Osteoblast (primary cell): ENCODE measurements around the gene NKAIN4. TPM values are rescaled to one million over a fixed set of nuclear protein-coding genes. Genes with fewer than 3 reads are reported as not detected.

Source experiments
- DNase-seq: peaks from one replicate; pipeline ENCODE4 v3.0.0; 2011; ENCODE audit warnings: low spot score, mixed read lengths; ENCODE audit not compliant: insufficient read length; ENCODE audit errors: missing footprints
- H2AFZ ChIP-seq: 2 replicates; pipeline ENCODE4 v1.6.0; 2011; ENCODE audit warnings: mild to moderate bottlenecking, low read length
- H3K27ac ChIP-seq: 2 replicates; pipeline ENCODE4 v1.5.1; 2011; ENCODE audit warnings: mild to moderate bottlenecking, low read depth, low read length, moderate library complexity
- H3K27me3 ChIP-seq: 2 replicates; pipeline ENCODE4 v1.6.0; 2012; ENCODE audit warnings: mild to moderate bottlenecking, control low read depth, inconsistent platforms, low read length, moderate library complexity; ENCODE audit not compliant: insufficient read depth
- H3K36me3 ChIP-seq: 2 replicates; pipeline ENCODE4 v1.5.1; 2011; ENCODE audit warnings: mild to moderate bottlenecking, low read length, control low read depth, moderate library complexity; ENCODE audit not compliant: insufficient read depth
- H3K4me1 ChIP-seq: 2 replicates; pipeline ENCODE4 v1.5.1; 2011; ENCODE audit warnings: mild to moderate bottlenecking, low read length, control low read depth, moderate library complexity; ENCODE audit not compliant: insufficient read depth
- H3K4me2 ChIP-seq: 2 replicates; pipeline ENCODE4 v1.6.0; 2011; ENCODE audit warnings: mild to moderate bottlenecking, low read length; ENCODE audit not compliant: insufficient read depth
- H3K4me3 ChIP-seq: fragments of 200-600 bp; sonication (generic); 3 replicates; pipeline ENCODE4 v1.5.1; 2012; ENCODE audit warnings: mild to moderate bottlenecking, low read length, inconsistent platforms; ENCODE audit not compliant: insufficient read depth
- H3K79me2 ChIP-seq: 2 replicates; pipeline ENCODE4 v1.6.0; 2012; ENCODE audit warnings: mild to moderate bottlenecking, low read length, control low read depth, inconsistent platforms; ENCODE audit not compliant: insufficient read depth
- H3K9me3 ChIP-seq: 2 replicates; pipeline ENCODE4 v1.5.1; 2011; ENCODE audit warnings: low read depth, low read length, control low read depth
- H4K20me1 ChIP-seq: 2 replicates; pipeline ENCODE4 v1.6.0; 2012; ENCODE audit warnings: mild to moderate bottlenecking, low read length, control low read depth; ENCODE audit not compliant: insufficient read depth
- CTCF ChIP-seq: IDR thresholded peaks from 2 replicates; pipeline ENCODE4 v1.5.1; 2011; ENCODE audit warnings: mild to moderate bottlenecking, low read depth, low read length, moderate library complexity; ENCODE audit errors: extremely low read depth
- total RNA-seq: library from RNA; depleted of rRNA; stranded (reverse); fragments of >200 nt; gene quantifications from 2 replicates; pipeline ENCODE4 v1.2.3, GENCODE V29; 2012

Gene NKAIN4
- total RNA-seq, 1 donor: not detected

GRCh38 chr20:63204362-63204761 is 49.9 kb downstream of the NKAIN4 start:
- Histone ChIP-seq H3K4me2 (no peak overlapping the region), H2AFZ (no peak overlapping the region), H3K27ac (no peak overlapping the region), H4K20me1 (peaks cover 84% of the 10 kb centered on the region), H3K9me3 (no peaks in the 10 kb centered on the region), H3K36me3 (peaks cover 71% of the 10 kb centered on the region), H3K4me1 (peaks cover 4% of the 10 kb centered on the region), H3K79me2 (peaks cover 95% of the 10 kb centered on the region), H3K4me3 (no peak overlapping the region), H3K27me3 (no peaks in the 10 kb centered on the region)
- TF ChIP-seq CTCF: no peak
- peak; percentile 22 for DNase-seq

GRCh38 chr20:63202811-63203526 is 51.3 kb downstream of the NKAIN4 start:
- Histone ChIP-seq H3K79me2 (peaks cover 97% of the 10 kb centered on the region), H3K4me1 (peaks cover 4% of the 10 kb centered on the region), H2AFZ (no peak overlapping the region), H4K20me1 (peaks cover 86% of the 10 kb centered on the region), H3K27ac (no peak overlapping the region), H3K9me3 (no peaks in the 10 kb centered on the region), H3K27me3 (no peaks in the 10 kb centered on the region), H3K4me2 (no peak overlapping the region), H3K4me3 (no peak overlapping the region), H3K36me3 (peaks cover 59% of the 10 kb centered on the region)
- peak; percentile 11 for DNase-seq
- TF ChIP-seq CTCF: no peak

- DNase-seq: peak; percentile 66
- peaks cover 89% of the 10 kb centered on the region for H4K20me1 ChIP-seq
- H2AFZ ChIP-seq: no peak overlapping the region
- peaks cover 4% of the 10 kb centered on the region for H3K4me1 ChIP-seq
- H3K4me2 ChIP-seq: no peak overlapping the region
- no peak overlapping the region for H3K4me3 ChIP-seq
- no peak for TF ChIP-seq CTCF
- no peaks in the 10 kb centered on the region for H3K27me3 ChIP-seq
- no peaks in the 10 kb centered on the region for H3K9me3 ChIP-seq
- H3K27ac ChIP-seq: no peak overlapping the region
- H3K79me2 ChIP-seq: peaks cover 99% of the 10 kb centered on the region
- H3K36me3 ChIP-seq: peaks cover 51% of the 10 kb centered on the region
These were observed 52.2 kb downstream of the NKAIN4 start for GRCh38 chr20:63202021-63202420.

- no peak overlapping the region for H2AFZ ChIP-seq
- no peak overlapping the region for H3K27ac ChIP-seq
- TF ChIP-seq CTCF: no peak
- H3K4me1 ChIP-seq: no peaks in the 10 kb centered on the region
- peaks cover 84% of the 10 kb centered on the region for H4K20me1 ChIP-seq
- H3K4me3 ChIP-seq: no peak overlapping the region
- no peak overlapping the region for H3K4me2 ChIP-seq
- peak; percentile 38 for DNase-seq
- H3K9me3 ChIP-seq: no peaks in the 10 kb centered on the region
- peaks cover 80% of the 10 kb centered on the region for H3K79me2 ChIP-seq
- H3K27me3 ChIP-seq: no peaks in the 10 kb centered on the region
- peaks cover 49% of the 10 kb centered on the region for H3K36me3 ChIP-seq
These were observed 55.7 kb downstream of the NKAIN4 start for GRCh38 chr20:63198606-63199005.
